ENCODE measurements around the gene PLEKHA8.
"Not testable (repeated sequence)": the region's sequence is repeated elsewhere in the genome, so short reads cannot be mapped to it uniquely, and the experiment has no call there.

Gene PLEKHA8

DNA sequence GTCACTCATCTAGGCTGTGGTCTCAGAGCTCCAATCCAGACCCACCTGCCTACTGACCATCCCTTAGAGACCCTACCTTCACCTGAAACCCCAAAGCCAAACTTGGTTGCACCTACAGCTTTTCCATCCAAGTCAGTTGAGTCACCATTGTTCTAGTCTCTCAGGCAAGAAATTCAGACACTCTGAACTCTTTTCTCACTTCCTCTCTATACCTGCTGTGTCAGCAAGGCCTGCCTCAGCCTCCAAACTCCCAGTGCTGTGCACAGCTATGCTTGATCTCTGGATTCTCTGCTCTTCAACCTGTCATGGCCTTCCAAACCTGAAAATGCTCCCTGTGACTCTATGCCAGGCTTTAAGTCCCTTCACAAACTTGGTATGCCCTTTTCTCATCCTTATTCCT lies 59.2 kb downstream of the PLEKHA8 start:
- ATAC-seq (no peak), DNase-seq (no peak)
- Mint-ChIP-seq H3K36me3 (ENCODE audit: low read depth) (no peaks in the 10 kb centered on the region), H3K27ac (no peak overlapping the region), H3K4me3 (no peak overlapping the region), H3K4me1 (no peaks in the 10 kb centered on the region), H3K27me3 (no peaks in the 10 kb centered on the region), H3K9me3 (no peaks in the 10 kb centered on the region)

DNA sequence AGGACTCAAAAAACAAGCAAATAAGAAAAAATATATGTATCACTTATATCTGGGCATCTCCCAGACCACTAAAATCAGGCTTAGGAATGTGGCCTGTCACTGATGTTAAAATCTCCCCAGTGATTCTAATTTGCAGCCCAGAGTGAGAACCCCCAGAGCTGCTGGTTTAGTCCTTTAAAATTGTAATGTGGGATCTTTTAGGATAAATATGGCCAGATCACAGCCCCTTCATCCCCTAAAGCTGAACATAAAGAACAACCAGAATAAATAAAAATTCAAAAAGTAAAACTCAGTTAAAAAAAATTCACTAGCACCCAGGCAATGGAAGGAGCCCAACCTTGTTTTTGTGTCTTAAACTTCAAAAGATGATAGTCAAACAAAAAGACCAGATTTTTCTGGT lies 60.1 kb downstream of the PLEKHA8 start:
- Mint-ChIP-seq H3K27ac (no peak overlapping the region), H3K27me3 (no peaks in the 10 kb centered on the region), H3K4me1 (no peaks in the 10 kb centered on the region), H3K4me3 (no peak overlapping the region), H3K9me3 (no peaks in the 10 kb centered on the region), H3K36me3 (ENCODE audit: low read depth) (no peaks in the 10 kb centered on the region)
- DNase-seq (no peak), ATAC-seq (no peak)

DNA sequence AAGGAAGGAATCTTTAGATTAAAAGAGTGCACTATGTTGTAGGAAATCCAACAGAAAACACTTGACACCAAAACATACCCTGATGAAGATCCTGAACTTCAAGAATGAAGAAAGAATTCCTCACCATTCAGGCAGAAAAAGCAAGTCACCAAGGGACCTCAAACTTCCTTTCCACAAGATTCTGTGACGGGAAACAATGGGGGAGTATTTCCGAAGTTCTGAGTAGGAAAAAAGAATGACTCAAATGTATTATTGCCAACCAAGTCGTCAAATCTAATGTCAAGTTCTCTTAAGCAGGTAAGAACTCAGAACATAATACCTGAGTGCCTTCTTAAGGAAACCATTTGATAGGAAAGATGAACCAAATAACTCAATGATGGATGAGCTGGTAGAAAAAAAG lies 61.9 kb downstream of the PLEKHA8 start:
- Mint-ChIP-seq H3K4me1 (no peaks in the 10 kb centered on the region), H3K4me3 (no peak overlapping the region), H3K36me3 (ENCODE audit: low read depth) (peaks cover 3% of the 10 kb centered on the region), H3K27ac (no peak overlapping the region), H3K27me3 (no peaks in the 10 kb centered on the region), H3K9me3 (no peaks in the 10 kb centered on the region)
- DNase-seq (no peak), ATAC-seq (no peak)

DNA sequence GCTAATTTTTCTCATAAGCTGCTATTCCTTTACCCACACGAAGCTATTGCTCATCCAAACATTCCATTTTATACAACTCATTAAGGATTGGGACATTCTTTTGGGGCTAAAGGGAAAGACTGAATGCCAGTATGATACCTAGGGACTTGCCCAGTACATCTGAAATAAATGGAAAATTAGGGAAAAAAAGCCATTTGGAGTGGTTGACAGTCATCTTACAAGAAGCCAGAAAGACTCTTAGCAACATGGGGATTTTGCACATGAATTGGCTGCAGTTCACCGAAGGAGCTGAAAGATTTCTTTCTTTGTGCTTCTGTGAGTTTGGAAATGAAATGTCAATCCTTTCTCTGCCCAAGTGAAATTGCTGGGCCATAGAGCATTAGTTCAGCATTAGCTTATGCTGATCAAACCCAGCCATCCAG lies 63.3 kb downstream of the PLEKHA8 start:
- Mint-ChIP-seq H3K36me3 (ENCODE audit: low read depth) (peaks cover 3% of the 10 kb centered on the region), H3K27me3 (no peaks in the 10 kb centered on the region), H3K9me3 (no peaks in the 10 kb centered on the region), H3K27ac (no peak overlapping the region), H3K4me3 (no peak overlapping the region), H3K4me1 (no peaks in the 10 kb centered on the region)
- ATAC-seq (no peak), DNase-seq (no peak)

DNA sequence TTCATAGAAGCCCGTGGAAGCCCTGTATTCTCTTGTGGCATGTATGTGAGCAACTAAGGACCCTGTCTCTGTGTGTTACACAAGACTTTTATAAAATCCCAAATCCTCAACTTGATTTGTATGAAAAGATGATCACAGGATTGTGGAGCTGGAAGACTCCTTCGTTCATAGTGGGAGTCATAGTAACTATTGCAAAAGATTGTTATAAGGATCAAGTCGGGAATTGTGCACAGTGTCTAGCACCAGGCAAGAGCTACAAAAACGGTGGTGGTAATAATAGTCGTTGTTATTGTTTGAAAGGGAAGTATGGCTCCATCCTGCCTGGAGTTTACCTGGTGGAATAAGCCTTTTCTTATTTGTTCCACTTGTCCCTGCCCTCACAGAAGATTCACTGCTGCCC lies 63.8 kb downstream of the PLEKHA8 start:
- Mint-ChIP-seq H3K4me1 (no peaks in the 10 kb centered on the region), H3K36me3 (ENCODE audit: low read depth) (peaks cover 5% of the 10 kb centered on the region), H3K27me3 (no peaks in the 10 kb centered on the region), H3K4me3 (no peak overlapping the region), H3K9me3 (no peaks in the 10 kb centered on the region), H3K27ac (no peak overlapping the region)
- ATAC-seq (no peak), DNase-seq (no peak)

DNA sequence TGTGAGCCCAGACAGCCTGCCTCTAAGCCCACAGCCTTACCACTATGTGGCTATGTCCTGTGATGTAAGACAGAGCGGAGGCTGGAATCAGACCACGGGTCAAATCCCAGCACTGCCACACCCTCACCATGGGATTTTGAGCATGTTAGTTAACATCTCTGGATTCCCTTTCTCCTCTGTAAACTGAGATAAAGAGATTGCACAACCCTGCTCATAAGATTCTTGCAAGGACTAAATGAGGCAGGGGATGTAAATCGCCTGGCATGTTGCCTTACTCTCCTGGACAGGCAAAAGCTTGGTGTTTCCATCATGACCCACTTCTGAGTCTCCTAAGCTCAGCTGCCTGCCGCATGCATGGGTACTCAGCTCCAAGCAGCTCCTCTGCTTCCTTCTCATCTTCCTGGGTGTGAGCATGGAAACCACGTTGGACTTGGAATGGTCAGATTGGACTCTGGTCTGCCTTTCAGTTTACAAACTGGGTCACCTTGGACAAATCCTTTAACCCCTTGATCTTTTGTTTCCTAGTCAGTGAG lies 65.3 kb downstream of the PLEKHA8 start:
- Mint-ChIP-seq H3K4me3 (no peak overlapping the region), H3K9me3 (no peaks in the 10 kb centered on the region), H3K27me3 (no peaks in the 10 kb centered on the region), H3K4me1 (no peaks in the 10 kb centered on the region), H3K36me3 (ENCODE audit: low read depth) (peaks cover 9% of the 10 kb centered on the region), H3K27ac (no peak overlapping the region)
- ATAC-seq (no peak), DNase-seq (no peak)

DNA sequence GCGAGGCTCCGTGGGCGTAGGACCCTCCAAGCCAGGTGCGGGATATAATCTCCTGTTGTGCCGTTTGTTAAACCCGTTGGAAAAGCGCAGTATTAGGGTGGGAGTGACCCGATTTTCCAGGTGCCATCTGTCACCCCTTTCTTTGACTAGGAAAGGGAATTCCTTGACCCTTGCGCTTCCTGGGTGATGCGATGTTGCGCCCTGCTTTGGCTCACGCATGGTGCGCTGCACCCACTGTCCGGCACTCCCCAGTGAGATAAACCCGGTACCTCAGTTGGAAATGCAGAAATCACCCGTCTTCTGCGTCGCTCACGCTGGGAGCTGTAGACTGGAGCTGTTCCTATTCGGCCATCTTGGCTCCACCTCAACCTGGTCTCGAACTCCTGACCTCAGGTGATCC lies 70.4 kb downstream of the PLEKHA8 start:
- not testable (repeated sequence) for H3K4me1 Mint-ChIP-seq, H3K4me3 Mint-ChIP-seq, DNase-seq, H3K27me3 Mint-ChIP-seq, H3K27ac Mint-ChIP-seq, H3K9me3 Mint-ChIP-seq, ATAC-seq
- peaks cover 12% of the 10 kb centered on the region for H3K36me3 Mint-ChIP-seq (ENCODE audit: low read depth)

DNA sequence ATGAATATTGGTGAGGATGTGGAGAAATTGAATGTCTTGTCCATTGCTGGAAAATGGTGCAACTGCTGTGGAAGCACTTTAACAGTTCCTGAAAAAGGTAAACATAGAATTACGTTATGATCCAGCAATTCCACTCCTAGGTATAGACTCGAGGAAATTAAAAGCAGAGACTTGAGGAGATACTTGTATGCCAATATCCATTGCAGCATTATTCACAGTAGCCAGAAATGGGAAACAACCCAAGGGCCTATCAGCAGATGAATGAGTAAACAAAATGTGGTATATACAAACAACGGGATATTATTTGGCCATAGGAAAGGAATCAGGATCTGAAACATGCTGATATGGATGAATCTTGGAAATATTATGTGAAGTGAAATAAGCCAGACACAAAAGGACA lies 74.1 kb downstream of the PLEKHA8 start:
- ATAC-seq (no peak), DNase-seq (no peak)
- H3K4me1 Mint-ChIP-seq = no peaks in the 10 kb centered on the region
- no peaks in the 10 kb centered on the region for H3K27me3 Mint-ChIP-seq
- H3K27ac Mint-ChIP-seq = no peak overlapping the region
- H3K4me3 Mint-ChIP-seq = no peak overlapping the region
- peaks cover 4% of the 10 kb centered on the region for H3K36me3 Mint-ChIP-seq (ENCODE audit: low read depth)
- no peaks in the 10 kb centered on the region for H3K9me3 Mint-ChIP-seq

DNA sequence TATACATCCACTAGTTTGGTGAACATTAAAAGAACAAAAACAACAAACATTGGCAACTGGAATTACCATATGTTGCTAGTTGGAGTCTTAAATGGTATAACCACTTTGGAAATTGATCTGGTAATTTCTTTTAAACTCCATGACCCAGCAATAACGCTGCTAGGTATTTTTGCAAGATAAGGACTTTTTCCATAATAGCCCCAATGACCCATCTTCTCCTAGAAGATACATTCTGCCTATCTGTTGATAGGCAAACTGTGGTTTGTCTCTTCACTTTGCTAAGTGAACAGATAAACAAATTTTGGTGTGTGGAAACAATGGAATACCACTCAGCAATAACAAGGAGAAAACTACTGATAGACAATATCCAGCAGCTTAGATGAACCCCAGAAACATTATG lies 75.9 kb downstream of the PLEKHA8 start:
- no peaks in the 10 kb centered on the region for H3K27me3 Mint-ChIP-seq
- H3K4me1 Mint-ChIP-seq = no peaks in the 10 kb centered on the region
- H3K27ac Mint-ChIP-seq = no peak overlapping the region
- H3K9me3 Mint-ChIP-seq = no peaks in the 10 kb centered on the region
- ATAC-seq = no peak
- H3K4me3 Mint-ChIP-seq = no peak overlapping the region
- peaks cover under 1% of the 10 kb centered on the region for H3K36me3 Mint-ChIP-seq (ENCODE audit: low read depth)
- no peak for DNase-seq

DNA sequence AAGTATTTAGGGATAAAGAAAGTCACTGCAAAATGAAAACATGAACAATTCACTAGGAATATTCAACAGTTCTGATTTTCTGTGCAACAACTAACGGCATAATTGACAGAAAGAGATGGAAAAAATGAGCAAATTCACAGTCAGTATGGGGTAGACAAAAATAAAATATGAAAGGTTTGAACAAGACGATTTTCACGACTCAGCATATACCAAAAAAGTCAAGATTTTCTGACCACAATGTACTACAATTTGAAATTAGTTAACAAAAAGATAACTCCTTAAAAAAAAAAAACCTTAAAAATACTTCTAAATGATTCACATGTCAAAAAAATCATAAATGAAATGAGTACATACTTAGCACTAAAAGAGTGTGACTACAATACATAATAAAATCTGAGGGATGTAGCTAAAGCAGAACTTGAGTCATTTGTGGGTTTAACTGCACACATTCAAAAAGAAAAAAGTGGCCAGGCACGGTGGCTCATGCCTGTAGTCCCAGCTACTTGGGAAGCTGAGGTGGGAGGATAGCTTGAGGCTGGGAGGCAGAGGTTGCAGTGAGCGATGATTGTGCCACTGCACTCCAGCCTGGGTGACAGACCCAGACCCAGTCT lies 84.0 kb downstream of the PLEKHA8 start:
- Mint-ChIP-seq H3K4me1 (peaks cover 3% of the 10 kb centered on the region), H3K9me3 (peaks cover 18% of the 10 kb centered on the region), H3K27me3 (no peaks in the 10 kb centered on the region), H3K4me3 (no peak overlapping the region), H3K27ac (no peak overlapping the region), H3K36me3 (ENCODE audit: low read depth) (peaks cover 12% of the 10 kb centered on the region)
- no peak for ATAC-seq
- DNase-seq = no peak

DNA sequence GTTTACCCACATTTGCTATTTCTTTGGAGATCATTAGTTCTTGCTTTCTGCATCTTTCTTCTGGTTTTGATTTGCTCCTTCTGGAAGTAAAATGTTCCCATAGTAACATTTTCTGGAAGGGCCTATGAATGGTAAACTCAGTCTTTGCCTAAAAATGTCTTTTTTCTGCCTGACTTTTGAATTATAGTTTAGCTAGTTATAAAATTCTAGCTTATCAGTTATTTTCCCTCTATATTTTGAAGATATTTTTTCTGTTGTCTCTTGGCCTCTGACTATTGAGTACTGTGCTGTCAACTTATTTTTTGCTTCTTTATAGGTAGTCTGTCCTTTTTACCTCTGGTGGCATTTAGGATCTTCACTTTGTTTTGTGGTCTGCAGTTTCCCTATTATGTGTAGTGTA lies 84.9 kb downstream of the PLEKHA8 start:
- H3K9me3 Mint-ChIP-seq = peaks cover 18% of the 10 kb centered on the region
- ATAC-seq = no peak
- H3K4me3 Mint-ChIP-seq = no peak overlapping the region
- no peak for DNase-seq
- H3K4me1 Mint-ChIP-seq = peaks cover 3% of the 10 kb centered on the region
- no peak overlapping the region for H3K27ac Mint-ChIP-seq
- H3K36me3 Mint-ChIP-seq (ENCODE audit: low read depth) = peaks cover 12% of the 10 kb centered on the region
- no peaks in the 10 kb centered on the region for H3K27me3 Mint-ChIP-seq

DNA sequence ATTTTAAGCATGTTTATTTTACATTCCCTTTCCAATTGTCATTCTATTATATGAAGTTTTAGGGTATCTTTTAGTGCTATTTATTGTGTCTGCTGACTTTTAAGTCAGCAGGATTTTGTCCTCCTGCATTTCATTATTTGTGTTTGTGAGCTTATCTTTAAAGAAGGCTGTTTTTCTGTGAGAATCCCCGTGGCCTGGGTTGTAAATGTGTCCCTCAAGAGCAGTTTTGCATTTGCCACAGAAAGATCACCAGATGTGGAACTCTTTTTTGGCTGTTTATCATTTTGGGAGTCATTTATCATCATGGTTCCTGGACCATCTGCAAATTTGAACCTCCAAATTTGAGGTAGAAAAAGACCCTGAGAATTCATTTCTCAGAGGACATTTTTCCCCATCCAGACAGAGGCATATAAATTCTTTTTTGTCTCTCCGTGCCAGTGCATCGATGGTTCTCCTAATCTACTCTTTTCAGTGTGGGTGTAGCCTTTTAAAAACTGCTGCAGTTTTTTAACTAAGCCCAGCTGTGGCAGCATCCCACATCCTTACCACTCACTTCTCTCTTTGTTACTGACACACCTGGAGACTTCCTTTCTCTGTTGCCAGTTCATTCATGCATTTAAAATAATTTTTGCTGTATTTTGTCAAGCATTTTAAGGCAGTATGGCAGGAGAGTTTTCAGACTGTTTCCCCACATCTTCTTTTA lies 86.5 kb downstream of the PLEKHA8 start:
- peaks cover 3% of the 10 kb centered on the region for H3K4me1 Mint-ChIP-seq
- no peak overlapping the region for H3K27ac Mint-ChIP-seq
- H3K36me3 Mint-ChIP-seq (ENCODE audit: low read depth) = peaks cover 12% of the 10 kb centered on the region
- ATAC-seq = no peak
- H3K9me3 Mint-ChIP-seq = peaks cover 18% of the 10 kb centered on the region
- DNase-seq = no peak
- H3K4me3 Mint-ChIP-seq = no peak overlapping the region
- H3K27me3 Mint-ChIP-seq = no peaks in the 10 kb centered on the region

DNA sequence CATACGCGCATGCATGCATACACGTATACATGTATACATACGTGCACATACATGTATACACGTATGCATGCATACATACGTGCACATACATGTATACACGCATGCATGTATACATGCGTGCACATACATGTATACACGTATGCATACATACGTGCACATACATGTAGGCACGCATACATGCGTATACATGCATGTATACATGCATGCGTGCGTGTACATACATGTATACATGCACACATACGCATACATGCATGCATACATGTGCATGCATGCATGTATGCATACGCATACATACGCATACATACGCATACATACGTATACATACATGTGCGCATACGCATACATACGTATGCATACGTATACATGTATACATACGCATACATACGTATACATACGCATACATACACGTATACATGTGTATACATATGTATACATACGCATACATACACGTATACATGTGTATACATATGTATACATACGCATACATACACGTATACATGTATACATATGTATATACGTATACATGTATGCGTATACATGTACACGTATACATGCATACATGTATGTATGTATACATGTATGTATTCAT lies 87.6 kb downstream of the PLEKHA8 start:
- Mint-ChIP-seq H3K4me1 (peaks cover 3% of the 10 kb centered on the region), H3K27ac (no peak overlapping the region), H3K36me3 (ENCODE audit: low read depth) (peaks cover 12% of the 10 kb centered on the region), H3K4me3 (no peak overlapping the region), H3K9me3 (peaks cover 18% of the 10 kb centered on the region), H3K27me3 (no peaks in the 10 kb centered on the region)
- no peak for DNase-seq
- ATAC-seq = no peak

DNA sequence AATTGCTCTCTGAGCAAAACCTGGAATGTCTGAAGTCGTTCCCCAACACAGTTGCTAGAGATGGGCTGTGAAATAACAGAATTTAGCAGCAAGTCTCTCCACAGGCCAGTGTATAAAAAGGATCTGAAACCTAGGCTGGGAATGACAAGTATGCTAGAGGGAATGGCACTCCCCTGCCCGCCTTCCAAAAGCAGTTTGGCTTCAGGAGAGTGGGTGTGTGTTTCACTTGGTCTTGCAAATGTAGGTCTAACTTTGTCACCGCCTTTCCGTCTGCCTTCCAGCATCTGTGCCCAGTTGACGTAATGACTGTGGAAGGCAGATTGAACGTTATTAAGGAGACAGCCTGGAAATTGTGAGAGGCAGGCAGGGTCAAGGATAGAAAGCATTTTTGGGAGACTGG lies 88.6 kb downstream of the PLEKHA8 start:
- no peak overlapping the region for H3K4me3 Mint-ChIP-seq
- H3K4me1 Mint-ChIP-seq = peaks cover 3% of the 10 kb centered on the region
- no peak for DNase-seq
- peaks cover 18% of the 10 kb centered on the region for H3K9me3 Mint-ChIP-seq
- ATAC-seq = no peak
- no peaks in the 10 kb centered on the region for H3K27me3 Mint-ChIP-seq
- no peak overlapping the region for H3K27ac Mint-ChIP-seq
- peaks cover 12% of the 10 kb centered on the region for H3K36me3 Mint-ChIP-seq (ENCODE audit: low read depth)

DNA sequence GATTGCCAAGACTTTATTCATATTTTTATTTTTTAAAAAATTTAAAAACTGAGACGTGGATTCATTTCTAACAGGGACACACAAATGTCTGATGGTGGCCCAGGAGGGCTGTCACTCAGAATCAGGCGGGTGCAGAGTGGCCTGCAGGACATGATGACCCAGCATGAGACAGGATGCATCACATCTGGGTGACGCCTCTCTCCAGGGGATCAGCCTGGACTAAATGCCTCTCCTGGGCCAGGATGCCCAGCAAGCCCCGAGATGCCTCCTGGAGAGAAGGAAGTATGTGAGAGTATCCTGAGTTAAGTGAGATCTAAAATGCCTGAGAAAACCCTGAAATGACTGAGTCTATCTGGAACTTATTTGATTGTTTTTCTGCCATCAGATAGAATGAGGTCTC lies 89.7 kb downstream of the PLEKHA8 start:
- peaks cover 3% of the 10 kb centered on the region for H3K4me1 Mint-ChIP-seq
- peaks cover 6% of the 10 kb centered on the region for H3K36me3 Mint-ChIP-seq (ENCODE audit: low read depth)
- peaks cover 9% of the 10 kb centered on the region for H3K9me3 Mint-ChIP-seq
- DNase-seq = no peak
- no peaks in the 10 kb centered on the region for H3K27me3 Mint-ChIP-seq
- ATAC-seq = no peak
- H3K27ac Mint-ChIP-seq = no peak overlapping the region
- no peak overlapping the region for H3K4me3 Mint-ChIP-seq

Data from activated naive CD8-positive, alpha-beta T cell treated with anti-CD3 and anti-CD28 coated beads, Interleukin-2, amount 50 U/mL, for 24 hours (primary cell).